Nephron progenitor cell (in vitro differentiated cells): ENCODE results near the gene SUPT4H1.

Experiments
- DNase-seq: peaks from one replicate; pipeline ENCODE4 v3.0.0; 2021
- H3K27ac Mint-ChIP-seq: 2 replicates; pipeline ENCODE4 v1.8.0; 2021; ENCODE audit warnings: mild to moderate bottlenecking, moderate library complexity, mixed read lengths
- H3K27me3 Mint-ChIP-seq: 2 replicates; pipeline ENCODE4 v1.8.0; 2021; ENCODE audit warnings: mild to moderate bottlenecking, low read depth, mixed read lengths; ENCODE audit not compliant: poor library complexity
- H3K36me3 Mint-ChIP-seq: 2 replicates; pipeline ENCODE4 v1.8.0; 2021; ENCODE audit warnings: low read depth, mixed read lengths
- H3K4me1 Mint-ChIP-seq: 2 replicates; pipeline ENCODE4 v1.8.0; 2021; ENCODE audit warnings: mixed read lengths
- H3K4me3 Mint-ChIP-seq: 2 replicates; pipeline ENCODE4 v1.8.0; 2021; ENCODE audit warnings: mild to moderate bottlenecking, moderate library complexity, mixed read lengths
- H3K9me3 Mint-ChIP-seq: 2 replicates; pipeline ENCODE4 v1.8.0; 2021; ENCODE audit warnings: mild to moderate bottlenecking, moderate library complexity, mixed read lengths
- CTCF ChIP-seq: fragments of 200-600 bp; sonication (generic); IDR thresholded peaks from 2 replicates; pipeline ENCODE4 v1.5.0; 2021; ENCODE audit warnings: antibody characterized with exemption

SUPT4H1 gene

DNA sequence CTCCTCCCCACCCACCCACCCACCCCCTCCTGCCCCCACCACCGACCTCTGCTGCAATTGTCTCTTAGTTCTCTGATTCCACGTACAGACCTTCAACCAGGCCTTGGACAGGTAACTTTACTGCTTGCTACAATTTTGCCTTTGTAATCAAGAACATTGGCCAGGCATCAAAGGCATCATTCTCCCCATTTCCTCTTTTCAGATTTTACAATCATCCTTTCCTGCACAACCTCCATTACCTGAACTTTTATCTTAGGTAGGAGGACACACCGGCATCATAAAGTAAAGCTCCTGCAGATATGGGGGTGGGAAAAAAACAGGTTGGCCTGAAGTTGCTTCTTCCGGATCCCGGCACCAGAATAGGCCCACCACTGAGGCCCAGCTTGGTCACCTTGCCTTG lies 25.7 kb upstream of the SUPT4H1 start:
- Mint-ChIP-seq H3K36me3 (no peaks in the 10 kb centered on the region), H3K4me3 (no peak overlapping the region), H3K9me3 (no peaks in the 10 kb centered on the region), H3K27me3 (peaks cover 3% of the 10 kb centered on the region), H3K4me1 (peaks cover 43% of the 10 kb centered on the region), H3K27ac (no peak overlapping the region)
- no peak for DNase-seq
- TF ChIP-seq CTCF = no peak

DNA sequence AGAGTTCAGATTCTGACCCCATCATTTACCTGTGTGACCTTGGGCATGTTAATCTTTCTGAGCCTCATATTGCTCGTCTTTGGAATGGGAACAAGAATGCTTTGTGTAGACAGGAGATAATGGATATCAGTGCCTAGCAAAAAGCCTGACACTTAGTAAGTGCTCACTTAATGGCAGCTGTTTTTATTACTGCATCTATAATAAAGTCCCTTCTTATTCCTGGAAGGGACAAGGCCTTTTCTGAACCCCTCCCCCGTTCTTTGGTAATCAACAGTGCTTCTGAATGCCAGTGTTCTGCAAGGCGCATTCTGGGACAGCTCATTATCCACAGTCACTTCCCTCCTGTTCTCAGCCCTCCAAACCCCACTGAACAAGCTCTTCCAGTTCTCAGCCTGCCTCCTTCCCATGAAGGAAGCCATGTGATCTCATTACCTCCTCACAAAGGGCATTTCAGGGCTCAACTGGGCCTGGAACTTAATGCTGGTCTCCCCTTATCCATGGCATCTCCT lies 25.1 kb upstream of the SUPT4H1 start:
- Mint-ChIP-seq H3K27ac (no peak overlapping the region), H3K4me1 (peaks cover 38% of the 10 kb centered on the region), H3K9me3 (no peaks in the 10 kb centered on the region), H3K36me3 (no peaks in the 10 kb centered on the region), H3K27me3 (peaks cover 3% of the 10 kb centered on the region), H3K4me3 (no peak overlapping the region)
- no peak for TF ChIP-seq CTCF
- DNase-seq = no peak

DNA sequence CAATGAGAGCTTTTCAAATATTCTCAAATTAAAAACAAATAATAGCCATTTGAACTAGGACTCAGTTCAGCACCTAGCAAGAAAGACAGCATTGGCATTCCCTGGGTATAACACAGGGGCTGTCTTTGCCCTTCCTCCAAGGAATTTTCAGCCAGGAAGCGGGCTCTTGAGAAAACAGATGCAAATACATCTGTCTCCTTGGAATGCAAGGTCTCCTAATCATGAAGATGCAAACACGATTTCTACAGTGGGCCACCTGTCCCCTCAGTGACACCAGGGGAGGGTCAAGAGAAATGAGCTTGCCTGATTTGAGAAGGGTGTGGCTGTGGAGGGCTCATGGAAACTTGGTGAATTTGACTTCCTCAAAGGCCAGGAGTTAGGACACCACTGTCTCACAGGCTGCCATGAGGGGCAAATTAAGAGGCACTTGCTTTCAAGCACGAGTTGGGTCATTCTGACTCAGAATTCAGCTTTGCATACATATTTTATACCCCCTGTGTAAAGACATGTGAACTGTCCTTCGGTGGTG lies 24.5 kb upstream of the SUPT4H1 start:
- H3K4me1 Mint-ChIP-seq = peaks cover 33% of the 10 kb centered on the region
- no peaks in the 10 kb centered on the region for H3K9me3 Mint-ChIP-seq
- no peak for TF ChIP-seq CTCF
- no peak for DNase-seq
- no peak overlapping the region for H3K4me3 Mint-ChIP-seq
- no peaks in the 10 kb centered on the region for H3K36me3 Mint-ChIP-seq
- H3K27me3 Mint-ChIP-seq = peaks cover 3% of the 10 kb centered on the region
- H3K27ac Mint-ChIP-seq = no peak overlapping the region

DNA sequence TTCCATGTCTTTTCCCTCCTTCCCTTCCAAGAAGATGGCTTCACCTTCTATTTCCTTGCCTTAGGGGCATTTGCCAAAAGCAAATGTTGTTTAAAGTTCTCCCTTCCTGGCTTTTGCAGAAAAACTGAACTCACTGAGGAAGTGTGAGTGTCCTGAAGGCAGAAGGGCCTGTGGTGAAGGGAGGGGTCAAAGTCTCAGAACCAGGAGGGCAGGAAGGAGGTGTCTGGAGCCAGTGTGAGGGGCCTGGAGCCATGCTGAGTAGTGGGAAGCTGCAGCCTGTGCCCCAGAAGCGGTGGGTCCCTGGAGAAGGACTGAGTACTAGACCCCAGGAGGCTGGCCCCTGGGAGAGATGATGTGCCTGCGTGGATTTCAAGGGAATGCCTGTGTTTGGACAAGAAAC lies 23.8 kb upstream of the SUPT4H1 start:
- peaks cover 26% of the 10 kb centered on the region for H3K4me1 Mint-ChIP-seq
- no peaks in the 10 kb centered on the region for H3K9me3 Mint-ChIP-seq
- H3K36me3 Mint-ChIP-seq = no peaks in the 10 kb centered on the region
- H3K4me3 Mint-ChIP-seq = no peak overlapping the region
- peaks cover 4% of the 10 kb centered on the region for H3K27me3 Mint-ChIP-seq
- no peak for TF ChIP-seq CTCF
- DNase-seq = no peak
- no peak overlapping the region for H3K27ac Mint-ChIP-seq

DNA sequence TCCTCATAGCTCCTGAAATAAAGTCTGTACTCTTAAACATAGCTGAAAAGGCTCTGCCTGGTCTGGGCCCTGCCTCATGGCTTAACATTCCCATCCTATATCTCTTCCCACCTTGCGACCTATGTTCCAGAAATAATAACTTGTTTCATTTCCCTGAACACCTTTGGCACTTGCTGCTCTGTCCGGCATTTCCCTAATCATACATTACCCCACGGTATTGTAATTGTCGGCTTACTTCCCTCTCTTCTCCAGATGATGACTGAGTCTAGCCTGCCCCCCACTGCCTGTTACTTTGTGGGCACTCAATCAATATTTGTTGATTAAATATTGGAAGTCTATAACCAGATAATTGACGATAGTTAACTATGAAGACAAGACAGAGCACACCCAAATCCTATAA lies 23.3 kb upstream of the SUPT4H1 start:
- TF ChIP-seq CTCF = no peak
- peaks cover 4% of the 10 kb centered on the region for H3K27me3 Mint-ChIP-seq
- H3K27ac Mint-ChIP-seq = peak overlapping the region; percentile 6
- H3K9me3 Mint-ChIP-seq = no peaks in the 10 kb centered on the region
- no peak overlapping the region for H3K4me3 Mint-ChIP-seq
- H3K4me1 Mint-ChIP-seq = peaks cover 24% of the 10 kb centered on the region
- H3K36me3 Mint-ChIP-seq = no peaks in the 10 kb centered on the region
- no peak for DNase-seq

- no peak for DNase-seq
- Mint-ChIP-seq H3K27me3 (peaks cover 4% of the 10 kb centered on the region), H3K4me3 (no peak overlapping the region), H3K27ac (no peak overlapping the region), H3K36me3 (no peaks in the 10 kb centered on the region), H3K9me3 (no peaks in the 10 kb centered on the region), H3K4me1 (peaks cover 25% of the 10 kb centered on the region)
- TF ChIP-seq CTCF = no peak
These were observed 21.9 kb upstream of the SUPT4H1 start for GRCh38 chr17:58373923-58374322.
